IPS DF 6.9 (cell line): ENCODE data around the gene CKM.
"Not testable (repeated sequence)": the region's sequence is repeated elsewhere in the genome, so short reads cannot be mapped to it uniquely, and the experiment has no call there.

Experiments used
- DNase-seq: peaks from one replicate; pipeline ENCODE4 v3.0.0-alpha.2; 2013; ENCODE audit warnings: low read depth, low spot score
- H3K27ac ChIP-seq: one replicate; pipeline ENCODE4 v1.5.1; 2013; ENCODE audit warnings: low read length, control low read depth
- H3K27me3 ChIP-seq: 2 replicates; pipeline ENCODE4 v1.6.1; 2013; ENCODE audit warnings: mild to moderate bottlenecking, low read length; ENCODE audit not compliant: control insufficient read depth, insufficient read depth
- H3K36me3 ChIP-seq: 2 replicates; pipeline ENCODE4 v1.6.1; 2013; ENCODE audit warnings: low read length; ENCODE audit not compliant: control insufficient read depth, insufficient read depth
- H3K4me1 ChIP-seq: 2 replicates; pipeline ENCODE4 v1.6.1; 2013; ENCODE audit warnings: low read length; ENCODE audit not compliant: control insufficient read depth, insufficient read depth
- H3K4me3 ChIP-seq: 2 replicates; pipeline ENCODE4 v1.5.1; 2013; ENCODE audit warnings: mild to moderate bottlenecking, low read length
- H3K9me3 ChIP-seq: 2 replicates; pipeline ENCODE4 v1.6.1; 2013; ENCODE audit warnings: low read length, inconsistent platforms; ENCODE audit not compliant: control insufficient read depth, insufficient read depth
- WGBS: extraction: QIAGEN DNeasy Blood & Tissue Kit; methylation state at CpG from one replicate; pipeline ENCODE4 v1.1.7; 2013; ENCODE audit warnings: mixed read lengths, missing lambda C conversion rate; ENCODE audit not compliant: insufficient read length, insufficient coverage; 5-methylcytosine and 5-hydroxymethylcytosine counted together

Gene CKM

GRCh38 chr19:45320997-45321775 lies 1.5 kb downstream of the CKM start:
- no CpG with 5 or more reads among the region's 12 CpGs for WGBS
- H3K27ac ChIP-seq, result no peak overlapping the region
- no peaks in the 10 kb centered on the region for H3K36me3 ChIP-seq
- H3K4me3 ChIP-seq, result no peak overlapping the region
- DNase-seq, result no peak
- H3K27me3 ChIP-seq, result no peaks in the 10 kb centered on the region
- no peaks in the 10 kb centered on the region for H3K9me3 ChIP-seq
- H3K4me1 ChIP-seq, result peaks cover 8% of the 10 kb centered on the region; the same call in 1 of the 2 replicates

GRCh38 chr19:45315304-45315703 lies 7.4 kb downstream of the CKM start:
- no peaks in the 10 kb centered on the region for H3K4me1 ChIP-seq
- H3K27ac ChIP-seq, result no peak overlapping the region
- H3K27me3 ChIP-seq, result peaks cover 5% of the 10 kb centered on the region
- no CpG with 5 or more reads among the region's 21 CpGs for WGBS
- H3K36me3 ChIP-seq, result no peaks in the 10 kb centered on the region
- no peaks in the 10 kb centered on the region for H3K9me3 ChIP-seq
- no peak for DNase-seq
- H3K4me3 ChIP-seq, result no peak overlapping the region; the same call in 1 of the 2 replicates

- H3K36me3 ChIP-seq, result no peaks in the 10 kb centered on the region
- no CpG with 5 or more reads among the region's 8 CpGs for WGBS
Observed at GRCh38 chr19:45314708-45315245, 7.9 kb downstream of the CKM start.

GRCh38 chr19:45312285-45312684 lies 10.4 kb downstream of the CKM start:
- not testable (repeated sequence) for H3K4me3 ChIP-seq, H3K9me3 ChIP-seq, H3K36me3 ChIP-seq, DNase-seq, H3K27me3 ChIP-seq, H3K27ac ChIP-seq, H3K4me1 ChIP-seq
- no CpG with 5 or more reads among the region's 14 CpGs for WGBS

More at GRCh38 chr19:45314708-45315245, 7.9 kb downstream of the CKM start:
- Histone ChIP-seq H3K4me3 (no peak overlapping the region), H3K4me1 (no peaks in the 10 kb centered on the region), H3K27me3 (peaks cover 5% of the 10 kb centered on the region), H3K27ac (no peak overlapping the region), H3K9me3 (no peaks in the 10 kb centered on the region)
- no peak for DNase-seq

GRCh38 chr19:45311621-45312020 lies 11.1 kb downstream of the CKM start:
- Histone ChIP-seq H3K4me1 (0 out of 2 replicates have a peak, but pooled peaks cover 1% of the 10 kb centered on the region), H3K27me3 (peaks cover 5% of the 10 kb centered on the region), H3K27ac (no peak overlapping the region), H3K36me3 (no peaks in the 10 kb centered on the region), H3K4me3 (no peak overlapping the region), H3K9me3 (no peaks in the 10 kb centered on the region)
- DNase-seq, result no peak
- WGBS, result no CpG with 5 or more reads among the region's 18 CpGs

GRCh38 chr19:45309322-45309721 lies 13.4 kb downstream of the CKM start:
- not testable (repeated sequence) for H3K27ac ChIP-seq, H3K4me1 ChIP-seq, DNase-seq, H3K4me3 ChIP-seq, H3K9me3 ChIP-seq, H3K27me3 ChIP-seq, H3K36me3 ChIP-seq
- no CpG with 5 or more reads among the region's 8 CpGs for WGBS

GRCh38 chr19:45307361-45307760 lies 15.3 kb downstream of the CKM start:
- no peak for DNase-seq

GRCh38 chr19:45306518-45307027 lies 16.1 kb downstream of the CKM start:
- no peak for DNase-seq
- Histone ChIP-seq H3K27me3 (no peaks in the 10 kb centered on the region), H3K4me3 (no peak overlapping the region), H3K9me3 (no peaks in the 10 kb centered on the region), H3K27ac (no peak overlapping the region), H3K4me1 (peaks cover 4% of the 10 kb centered on the region; the same call in 1 of the 2 replicates), H3K36me3 (no peaks in the 10 kb centered on the region)
- WGBS, result no CpG with 5 or more reads among the region's 18 CpGs

More at GRCh38 chr19:45307361-45307760, 15.3 kb downstream of the CKM start:
- Histone ChIP-seq H3K27me3 (no peaks in the 10 kb centered on the region), H3K27ac (no peak overlapping the region), H3K4me1 (peaks cover 4% of the 10 kb centered on the region; the same call in 1 of the 2 replicates), H3K4me3 (no peak overlapping the region), H3K36me3 (no peaks in the 10 kb centered on the region), H3K9me3 (no peaks in the 10 kb centered on the region)
- no CpG with 5 or more reads among the region's 19 CpGs for WGBS

GRCh38 chr19:45306040-45306439 lies 16.6 kb downstream of the CKM start:
- H3K4me1 ChIP-seq, result peaks cover 4% of the 10 kb centered on the region; the same call in 1 of the 2 replicates
- H3K36me3 ChIP-seq, result no peaks in the 10 kb centered on the region
- no peaks in the 10 kb centered on the region for H3K9me3 ChIP-seq
- H3K4me3 ChIP-seq, result no peak overlapping the region
- no CpG with 5 or more reads among the region's 9 CpGs for WGBS
- no peaks in the 10 kb centered on the region for H3K27me3 ChIP-seq
- no peak overlapping the region for H3K27ac ChIP-seq
- no peak for DNase-seq

GRCh38 chr19:45305421-45305820 lies 17.3 kb downstream of the CKM start:
- Histone ChIP-seq H3K4me3 (no peak overlapping the region), H3K27me3 (no peaks in the 10 kb centered on the region), H3K27ac (no peak overlapping the region), H3K4me1 (peaks cover 4% of the 10 kb centered on the region; the same call in 1 of the 2 replicates), H3K36me3 (no peaks in the 10 kb centered on the region), H3K9me3 (no peaks in the 10 kb centered on the region)
- no CpG with 5 or more reads among the region's 5 CpGs for WGBS
- no peak for DNase-seq
